Measurements from ENCODE around the gene IDH1. TPM values are rescaled to one million over a fixed set of nuclear protein-coding genes. Genes with fewer than 3 reads are reported as not detected.

The IDH1 gene
- total and polyA plus RNA-seq, 2 of the 8 experiments (the other 6 are each of a cell fraction or from before 2014, with no cell fraction given), result 174 to 398 TPM

DNA sequence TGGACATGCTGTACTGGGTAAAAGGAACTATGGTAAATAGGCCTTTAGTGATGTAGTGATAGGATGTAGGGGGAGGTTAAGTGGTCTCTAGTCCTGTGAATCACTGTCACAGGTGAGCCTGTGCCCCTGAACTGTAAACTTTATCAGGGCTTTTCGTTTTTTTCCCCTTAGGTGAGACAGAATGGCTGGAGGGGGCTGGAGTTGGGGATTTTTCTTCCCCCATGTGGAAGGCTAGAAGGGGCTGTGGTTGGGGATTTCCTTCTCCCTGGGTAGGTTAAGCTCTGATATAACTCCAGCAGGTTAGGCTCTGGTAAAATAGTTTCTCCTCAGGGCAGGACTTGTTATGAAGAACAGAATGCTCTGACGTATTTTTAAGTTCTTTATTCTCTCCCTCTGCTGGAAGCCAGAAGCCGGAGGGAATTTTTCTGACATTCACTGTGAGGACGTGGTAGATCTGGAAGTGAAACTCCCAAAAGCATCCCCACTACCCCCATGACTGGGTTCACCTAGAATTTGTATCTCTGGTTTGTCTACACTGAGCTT, 39.7 kb upstream of the IDH1 start (continued):
- TF ChIP-seq CBX5 (IDR thresholded peaks at IDR 0.05; ENCODE audit: low read depth, low read length) (no peak), KDM4A (IDR thresholded peaks at IDR 0.05; ENCODE audit: low read depth, low read length, severe bottlenecking) (no peak), HDAC6 (IDR thresholded peaks at IDR 0.05; ENCODE audit: low read depth, low read length) (no peak), KDM1A (IDR thresholded peaks at IDR 0.05; ENCODE audit: borderline replicate concordance, low read length) (no peak), SRF (IDR thresholded peaks at IDR 0.05; ENCODE audit: low read depth, low read length) (no peak), CREB1 (IDR thresholded peaks at IDR 0.05) (no peak)

Data from H1 (cell line).